Endothelial cell of umbilical vein (primary cell): ENCODE results near the gene NRDE2. TPM values are rescaled to one million over a fixed set of nuclear protein-coding genes. Genes with fewer than 3 reads are reported as not detected.

Experiments used
- BruUV-seq: library from RNA; stranded (reverse); fragments of 400-500 nt; replicated peaks from 2 replicates; lab custom pipeline; 2021; lab: Mats Ljungman, UMichigan
- CTCF ChIA-PET: fragments of 300-600, 350-600 bp; sonication (Branson Sonifier 250); formaldehyde crosslinking; loops from one replicate; lab custom pipeline; 2021; ENCODE audit warnings: antibody characterized with exemption, inconsistent platforms; lab: Charles Lee
- POLR2A ChIA-PET: fragments of 300-600, 350-600 bp; sonication (Branson Sonifier 250); formaldehyde crosslinking; loops from one replicate; lab custom pipeline; 2021; ENCODE audit warnings: antibody characterized with exemption, inconsistent platforms; lab: Charles Lee
- DNase-seq: peaks from one replicate; pipeline ENCODE4 v3.0.0-alpha.2; 2011; ENCODE audit warnings: low read depth, low spot score
- FAIRE-seq: peaks from 2 replicates; lab custom pipeline; 2011; peaks lifted over from hg19 to GRCh38; lab: Jason Lieb, UNC
- H2AFZ ChIP-seq: 2 replicates; pipeline ENCODE4 v1.6.0; 2012; ENCODE audit warnings: low read depth, low read length, control low read depth, inconsistent platforms
- H3K27ac ChIP-seq: 2 replicates; pipeline ENCODE4 v1.5.1; 2011; ENCODE audit warnings: low read depth, mild to moderate bottlenecking, control low read depth, low read length, moderate library complexity; ENCODE audit not compliant: insufficient read depth
- H3K27me3 ChIP-seq, 2 experiments: 2 replicates each; pipeline versions ENCODE4 v1.6.0 to v1.6.1; 2011; ENCODE audit warnings: low read length in 2 of 2, mixed read lengths in 1 of 2; ENCODE audit not compliant: control insufficient read depth in 2 of 2, insufficient read depth in 2 of 2
- H3K36me3 ChIP-seq, 2 experiments: 2 replicates in 1 of 2; 3 replicates in 1 of 2; pipeline ENCODE4 v1.5.1; 2011; ENCODE audit warnings: low read length in 2 of 2, mild to moderate bottlenecking in 1 of 2, moderate library complexity in 1 of 2; ENCODE audit not compliant: control insufficient read depth in 2 of 2, insufficient read depth in 2 of 2; ENCODE audit errors: extremely low read depth in 1 of 2
- H3K4me1 ChIP-seq: 3 replicates; pipeline ENCODE4 v1.5.1; 2011; ENCODE audit warnings: mild to moderate bottlenecking, low read length; ENCODE audit not compliant: control insufficient read depth, insufficient read depth; ENCODE audit errors: extremely low read depth
- H3K4me2 ChIP-seq: 2 replicates; pipeline ENCODE4 v1.6.1; 2011; ENCODE audit warnings: low read length, control low read depth, mixed read lengths; ENCODE audit not compliant: insufficient read depth
- H3K4me3 ChIP-seq, 3 experiments: fragments of 200-600 bp in 1 of 3; sonication (generic), shearing (Covaris generic) in 1 of 3; replicated peaks in 1 of 3; 2 replicates each; pipeline ENCODE4 v1.5.1; 2011 to 2016; ENCODE audit warnings: control low read depth in 3 of 3, low read length in 3 of 3, mild to moderate bottlenecking in 2 of 3, inconsistent platforms in 1 of 3, low read depth in 1 of 3, moderate library complexity in 1 of 3; ENCODE audit not compliant: insufficient read depth in 1 of 3
- H3K79me2 ChIP-seq: 2 replicates; pipeline ENCODE4 v1.6.0; 2012; ENCODE audit warnings: low read length, inconsistent platforms; ENCODE audit not compliant: control insufficient read depth, insufficient read depth
- H3K9ac ChIP-seq: replicated peaks from 2 replicates; pipeline ENCODE3; 2011; ENCODE audit warnings: low read length, control low read depth; ENCODE audit not compliant: insufficient read depth; ENCODE audit errors: extremely low read depth
- H3K9me1 ChIP-seq: replicated peaks from 3 replicates; pipeline ENCODE4 v1.6.0; 2011; ENCODE audit warnings: mild to moderate bottlenecking, low read length; ENCODE audit not compliant: control insufficient read depth, insufficient read depth; ENCODE audit errors: extremely low read depth
- H3K9me3 ChIP-seq: replicated peaks from 2 replicates; pipeline ENCODE4 v1.5.1; 2012; ENCODE audit warnings: low read length, inconsistent platforms; ENCODE audit not compliant: control insufficient read depth, insufficient read depth
- H4K20me1 ChIP-seq: replicated peaks from 2 replicates; pipeline ENCODE3; 2011; ENCODE audit warnings: mild to moderate bottlenecking, low read length; ENCODE audit not compliant: control insufficient read depth, insufficient read depth; ENCODE audit errors: extremely low read depth
- CTCF ChIP-seq, 2 donors: IDR thresholded peaks; 1 replicate in 1 of 2; 2 replicates in 1 of 2; pipeline ENCODE4 v1.5.1; 2011; ENCODE audit warnings: low read length in 2 of 2, mild to moderate bottlenecking in 2 of 2, moderate library complexity in 2 of 2, control low read depth in 1 of 2, inconsistent platforms in 1 of 2, low read depth in 1 of 2; ENCODE audit not compliant: insufficient read depth in 1 of 2; ENCODE audit errors: extremely low read depth in 1 of 2
- EZH2 ChIP-seq: IDR thresholded peaks from 2 replicates; pipeline ENCODE4 v1.6.1; 2012; ENCODE audit warnings: borderline replicate concordance, low read depth, mild to moderate bottlenecking, moderate library complexity, low read length, inconsistent platforms; ENCODE audit not compliant: severe bottlenecking
- FOS ChIP-seq: IDR thresholded peaks from 2 replicates; pipeline ENCODE4 v1.6.1; 2011; ENCODE audit warnings: mild to moderate bottlenecking, low read length, moderate library complexity, borderline replicate concordance; ENCODE audit not compliant: insufficient read depth
- GATA2 ChIP-seq: IDR thresholded peaks from 2 replicates; pipeline ENCODE4 v1.7.0; 2011; ENCODE audit warnings: low read depth, mild to moderate bottlenecking, moderate library complexity, mixed read lengths, low read length; ENCODE audit not compliant: insufficient read length, insufficient read depth
- JUN ChIP-seq: IDR thresholded peaks from 2 replicates; pipeline ENCODE4 v1.6.1; 2011; ENCODE audit warnings: borderline replicate concordance, low read depth; ENCODE audit not compliant: insufficient read length, insufficient read depth
- MYC ChIP-seq: IDR thresholded peaks from one replicate; pipeline ENCODE4 v1.6.1; 2011; ENCODE audit warnings: mild to moderate bottlenecking, low read depth, low read length
- POLR2A ChIP-seq: IDR thresholded peaks from 2 replicates; pipeline ENCODE4 v1.6.1; 2012; ENCODE audit warnings: low read depth, mild to moderate bottlenecking, control low read depth, low read length
- POLR2AphosphoS5 ChIP-seq: IDR thresholded peaks from 2 replicates; pipeline ENCODE4 v1.6.1; 2012; ENCODE audit warnings: low read depth, mild to moderate bottlenecking, control low read depth, low read length, moderate library complexity; ENCODE audit not compliant: insufficient read depth
- dilution Hi-C: fragments of 300-500 bp; cut with MboI; formaldehyde crosslinking; loops from one replicate; pipeline ENCODE4 v1.15.0; 2019; ENCODE audit warnings: low sequenced_read_pairs; ENCODE audit not compliant: extremely low pct_ligation_motif_present
- intact Hi-C: fragments of 100-400 bp; cut with micrococcal nuclease; formaldehyde crosslinking; loops from one replicate; pipeline ENCODE4 v1.10.0; 2022
- polyA plus RNA-seq, 4 experiments: library from polyadenylated mRNA; depleted of rRNA in 3 of 4; stranded (reverse) in 3 of 4; unstranded in 1 of 4; fragments of >200 nt; gene quantifications; 2 replicates each; pipeline versions ENCODE4 v1.2.1 to v1.2.3, GENCODE V29; 2011 to 2012; ENCODE audit warnings: missing spikeins in 1 of 4
- total RNA-seq: library from RNA; stranded (reverse); gene quantifications from 2 replicates; pipeline ENCODE4 v1.2.3, GENCODE V29; 2021
- TF ChIP-seq, protein P1 (sequence below): IDR thresholded peaks from 2 replicates; pipeline ENCODE4 v1.6.1; 2011; ENCODE audit not compliant: insufficient read depth, insufficient read length

Gene NRDE2
- total and polyA plus RNA-seq, 2 donors (not counting 3 experiments of a cell fraction or from before 2014, with no cell fraction given), result 8.5 to 22.1 TPM

DNA sequence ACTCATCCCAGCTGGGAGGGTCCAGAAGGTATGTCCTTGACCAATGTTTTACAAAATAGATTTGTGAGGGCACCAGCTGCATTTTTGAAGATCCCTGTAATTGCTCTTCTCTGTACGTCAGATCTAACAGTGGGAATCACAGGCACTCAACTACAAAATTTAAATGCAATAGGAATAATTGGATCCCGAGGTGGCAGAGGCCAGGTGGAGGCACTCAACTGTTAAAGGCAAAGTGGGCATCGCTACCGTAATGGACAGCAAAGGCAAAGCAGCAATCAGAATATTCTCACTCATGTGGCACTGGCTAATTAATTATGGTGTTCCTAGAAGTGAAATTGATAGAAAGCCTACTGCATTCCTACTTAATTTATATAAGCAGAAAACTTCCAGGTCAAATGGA lies 103.3 kb downstream of the NRDE2 start:
- no peaks in the 10 kb centered on the region for H3K9me1 ChIP-seq
- no peaks in the 10 kb centered on the region for H3K36me3 ChIP-seq
- H3K4me3 ChIP-seq, result no peak overlapping the region
- no peak for FAIRE-seq
- no peak overlapping the region for H3K4me2 ChIP-seq
- H3K79me2 ChIP-seq, result no peaks in the 10 kb centered on the region
- no peak overlapping the region for H3K27ac ChIP-seq
- DNase-seq, result no peak
- dilution Hi-C loops (no loop called here), intact Hi-C loops (no loop called here)
- no peaks in the 10 kb centered on the region for H4K20me1 ChIP-seq
- H2AFZ ChIP-seq, result no peak overlapping the region
- no peak for TF ChIP-seq EZH2
- TF ChIP-seq MYC, result no peak
- TF ChIP-seq JUN, result no peak
- no peak for TF ChIP-seq POLR2AphosphoS5
- no peak for TF ChIP-seq POLR2A
- TF ChIP-seq CTCF (IDR thresholded peaks at IDR 0.05; ENCODE audit: extremely low read depth in 1 of 2, insufficient read depth in 1 of 2, low read depth in 1 of 2, low read length in 2 of 2), result no peak
- no peak for TF ChIP-seq GATA2
- TF ChIP-seq, protein P1, sequence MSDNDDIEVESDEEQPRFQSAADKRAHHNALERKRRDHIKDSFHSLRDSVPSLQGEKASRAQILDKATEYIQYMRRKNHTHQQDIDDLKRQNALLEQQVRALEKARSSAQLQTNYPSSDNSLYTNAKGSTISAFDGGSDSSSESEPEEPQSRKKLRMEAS, result no peak
- TF ChIP-seq FOS, result no peak
- CTCF ChIA-PET, result no interaction called here
- H3K9ac ChIP-seq, result no peak overlapping the region
- H3K4me1 ChIP-seq, result no peaks in the 10 kb centered on the region
- POLR2A ChIA-PET, result no interaction called here
- H3K27me3 ChIP-seq, result peaks cover 2 to 4% of the 10 kb centered on the region in 2 experiments
- BruUV-seq, result no TSS peak
- H3K9me3 ChIP-seq, result no peaks in the 10 kb centered on the region

Other genes with a start within 250 kb of the NRDE2 start
- 129 and 132 TPM in 2 replicates for gene PSMC1, start 75.4 kb downstream of the NRDE2 start, total RNA-seq
- gene PSMC1, start 75.4 kb downstream of the NRDE2 start, polyA plus RNA-seq, result 51.0 and 77.4 TPM in 2 replicates
- gene CALM1, start 65.1 kb upstream of the NRDE2 start, total RNA-seq, result 731 and 743 TPM in 2 replicates
- gene CALM1, start 65.1 kb upstream of the NRDE2 start, polyA plus RNA-seq, result 476 and 529 TPM in 2 replicates